GM21526 (cell line): ENCODE results near the gene AGR2.
"Not testable (repeated sequence)": the region's sequence is repeated elsewhere in the genome, so short reads cannot be mapped to it uniquely, and the experiment has no call there.

Experiments used
- ATAC-seq: cut with Tn5 transposase; IDR thresholded peaks from one replicate; pipeline ENCODE4 v1.9.1; 2021; ENCODE audit warnings: moderate library complexity; ENCODE audit not compliant: unreplicated experiment, low FRiP score

AGR2 gene

DNA sequence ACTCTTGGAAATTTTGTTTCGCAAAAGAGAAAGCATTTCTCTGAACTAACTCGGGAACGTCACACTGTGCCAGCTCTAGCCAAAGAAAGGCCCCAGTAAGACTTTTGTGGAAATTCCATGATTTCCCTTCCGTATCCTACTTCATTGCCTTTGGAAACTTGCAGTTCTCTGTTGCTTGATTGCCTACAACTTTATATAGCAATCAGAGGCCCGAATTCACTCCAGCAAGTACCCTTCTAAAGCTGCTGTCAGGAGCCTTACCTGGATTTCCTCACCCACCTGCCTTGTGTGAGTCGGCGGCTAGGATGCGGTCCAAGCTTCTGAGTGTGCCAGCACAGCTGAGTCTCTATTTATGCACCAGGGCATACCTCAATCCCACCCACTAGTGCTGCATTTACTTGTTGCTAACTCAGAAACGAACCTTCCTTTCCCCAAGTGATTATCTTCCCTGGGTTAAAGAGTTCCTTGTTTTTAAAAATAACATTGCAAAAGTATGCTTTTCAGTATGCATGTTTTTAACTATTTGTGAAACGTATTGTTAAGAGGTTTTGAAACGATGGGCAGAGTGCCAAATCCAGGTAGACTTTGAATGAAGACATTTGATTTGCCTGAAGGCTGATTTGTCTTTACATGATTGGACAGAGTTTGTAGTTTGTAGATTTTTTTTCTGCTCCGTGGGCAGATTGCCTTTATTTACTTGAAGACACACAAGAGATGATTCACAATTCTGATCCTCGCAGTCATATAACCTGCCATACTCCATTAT lies at the start of gene AGR2:
TSS of gene AGR2 (minus strand) at position 326 of the 766 bp plus-strand sequence. CDS start 3,203 bp downstream, outside the sequence.
- no peak for ATAC-seq

DNA sequence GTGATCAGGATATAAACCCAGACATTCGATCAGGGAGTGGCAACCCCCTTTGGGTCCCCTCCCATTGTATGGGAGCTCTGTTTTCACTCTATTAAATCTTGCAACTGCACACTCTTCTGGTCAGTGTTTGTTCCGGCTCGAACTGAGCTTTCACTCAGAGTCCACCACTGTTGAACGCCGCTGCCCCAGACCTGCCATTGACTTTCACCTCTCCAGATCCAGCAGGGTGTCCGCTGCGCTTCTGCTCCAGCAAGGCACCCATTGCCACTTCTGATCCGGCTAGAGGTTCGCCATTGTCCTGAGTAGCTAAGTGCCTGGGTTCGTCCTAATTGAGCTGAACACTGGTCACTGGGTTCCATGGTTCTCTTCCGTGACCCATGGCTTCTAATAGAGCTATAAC lies 48.4 kb upstream of the AGR2 start:
- not testable (repeated sequence) for ATAC-seq

DNA sequence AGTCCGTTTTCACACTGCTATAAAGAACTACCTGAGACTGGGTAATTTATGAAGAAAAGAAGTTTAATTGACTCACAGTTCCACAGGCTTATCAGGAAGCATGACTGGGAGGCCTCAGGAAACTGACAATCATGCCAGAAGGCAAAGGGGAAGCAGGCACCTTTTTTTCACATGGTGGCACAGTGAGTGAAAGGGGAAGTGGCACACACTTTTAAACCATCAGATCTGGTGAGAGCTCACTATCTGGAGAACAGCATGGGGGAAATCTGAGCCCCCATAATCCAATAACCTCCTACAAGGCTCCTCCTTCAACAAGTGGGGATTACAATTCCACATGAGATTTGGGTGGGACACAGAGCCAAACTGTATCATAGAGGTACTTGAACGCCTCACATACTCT lies 47.0 kb upstream of the AGR2 start:
- no peak for ATAC-seq

DNA sequence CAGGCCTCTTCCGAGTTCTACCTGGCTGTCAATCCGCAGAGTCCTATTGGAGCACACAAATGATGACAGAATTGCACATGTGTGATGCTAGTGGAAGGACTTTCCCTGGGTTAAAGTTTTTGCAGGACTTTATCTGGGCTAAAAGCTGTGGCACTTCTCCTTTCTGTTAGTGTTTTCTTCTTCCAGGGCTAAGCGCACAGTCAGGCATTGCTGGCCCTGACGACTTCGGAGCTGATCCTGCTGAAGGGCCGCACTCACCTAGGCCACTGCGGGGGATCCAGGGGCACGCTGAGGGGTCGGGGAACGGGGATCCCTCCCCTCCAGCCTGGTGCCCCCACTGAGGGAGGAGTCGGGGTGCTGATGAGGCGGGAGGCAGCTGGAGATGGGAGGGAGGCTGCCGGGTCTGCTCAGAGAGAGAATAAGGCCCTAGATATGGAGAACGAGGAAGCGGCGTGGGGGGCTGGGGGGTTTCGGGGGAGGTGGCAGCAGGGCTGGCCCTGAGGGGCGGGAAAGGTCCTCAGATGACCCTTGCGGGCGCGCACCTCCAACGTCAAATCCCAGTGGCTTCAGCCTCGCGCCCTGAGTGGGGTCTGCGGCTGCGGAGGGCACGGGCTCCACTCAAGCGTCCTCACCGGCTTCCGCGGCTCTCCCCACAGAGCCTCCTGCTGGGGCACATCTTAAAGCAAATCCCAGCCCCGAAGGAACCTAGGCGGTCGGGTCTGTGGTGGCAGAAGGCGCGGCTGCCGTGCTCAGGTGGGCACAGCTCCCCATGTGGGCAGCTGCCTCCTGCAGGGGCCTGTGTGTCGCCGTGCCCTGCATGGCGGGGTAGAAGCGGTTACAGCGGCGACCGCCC lies 46.0 kb upstream of the AGR2 start:
- ATAC-seq, result no peak

DNA sequence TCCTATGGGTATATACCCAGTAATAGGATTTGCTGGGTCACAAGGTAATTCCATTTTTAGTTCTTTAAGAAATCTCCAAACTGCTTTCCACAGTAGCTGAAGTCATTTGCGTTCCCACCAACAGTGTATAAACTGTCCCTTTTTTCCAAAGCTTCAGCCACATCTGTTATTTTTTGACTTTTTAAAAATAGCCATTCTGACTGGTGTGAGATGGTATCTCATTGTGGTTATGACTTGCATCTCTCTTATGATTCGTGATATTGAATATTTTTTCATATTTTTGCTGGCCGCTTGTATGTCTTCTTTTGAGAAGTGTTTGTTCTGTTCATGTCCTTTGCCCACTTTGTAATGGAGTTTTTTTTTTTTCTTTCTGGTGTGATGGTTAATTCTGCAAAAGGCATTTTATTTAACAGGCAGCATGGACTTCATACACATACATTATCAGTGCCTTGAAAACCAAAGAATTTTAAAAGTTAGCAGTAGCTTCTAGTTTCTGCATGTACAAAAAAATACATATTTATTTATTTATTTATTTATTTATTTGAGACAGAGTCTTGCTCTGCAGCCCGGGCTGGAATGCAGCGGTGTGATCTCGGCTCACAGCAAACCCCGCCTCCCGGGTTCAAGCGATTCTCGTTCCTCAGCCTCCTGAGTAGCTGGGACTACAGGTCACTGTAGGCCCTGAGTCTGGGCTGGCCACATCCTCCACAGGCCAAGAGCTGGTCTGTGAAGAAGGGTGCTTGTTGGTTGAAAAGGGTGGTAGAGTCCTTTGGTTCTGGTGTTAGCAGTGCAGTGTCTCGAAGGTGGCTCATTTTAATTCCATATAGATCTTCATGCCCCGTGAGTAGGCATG lies 44.7 kb upstream of the AGR2 start:
- ATAC-seq, result no peak

DNA sequence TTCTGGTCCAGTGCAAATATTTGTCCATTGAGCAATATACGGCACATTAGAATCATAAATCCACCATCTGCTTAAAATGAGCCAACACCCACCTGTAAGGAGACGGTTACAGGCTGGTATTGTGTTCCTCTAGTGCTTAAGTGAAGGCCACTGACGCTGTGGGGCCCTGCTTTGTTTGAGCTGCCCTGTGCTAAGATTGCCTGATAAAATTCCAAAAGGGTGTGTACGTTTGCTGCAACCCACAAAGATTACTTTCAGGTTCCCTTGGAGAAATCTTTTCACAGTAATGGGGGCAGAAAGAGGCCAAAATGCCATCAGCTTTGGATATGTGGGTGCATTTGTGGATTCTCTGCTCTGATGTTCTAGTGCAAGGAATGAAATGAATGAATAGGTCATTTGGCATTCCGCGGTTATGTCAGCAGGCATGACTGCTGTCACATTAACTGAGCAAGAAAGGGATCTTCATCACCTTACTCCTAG lies 42.6 kb upstream of the AGR2 start:
- no peak for ATAC-seq

DNA sequence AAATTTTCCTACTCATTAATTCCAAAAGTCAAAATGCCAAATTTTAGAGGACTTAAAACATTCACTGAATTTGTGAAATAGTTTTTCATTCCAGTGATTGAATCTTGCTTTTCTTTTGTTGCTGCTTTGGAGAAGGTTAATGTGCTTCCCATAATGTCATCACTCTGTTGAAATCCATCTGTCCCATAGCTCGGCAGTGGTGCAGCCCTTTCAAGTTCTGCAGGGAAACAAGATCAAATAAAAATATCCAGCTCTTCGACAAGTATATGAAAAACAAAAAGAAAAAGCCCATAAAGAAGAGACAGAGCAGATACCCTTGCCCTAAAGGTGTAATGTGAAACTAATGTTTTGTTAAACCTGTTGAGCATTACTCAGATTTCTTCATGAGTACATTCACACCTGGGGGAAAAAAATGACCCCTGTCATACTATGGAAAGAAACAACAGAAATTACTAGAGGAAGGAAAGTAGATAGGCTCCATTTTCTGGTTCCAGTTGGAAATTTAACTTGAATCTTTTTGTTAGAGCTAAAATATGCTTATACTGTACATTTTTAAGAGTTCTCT lies 41.9 kb upstream of the AGR2 start:
- no peak for ATAC-seq

DNA sequence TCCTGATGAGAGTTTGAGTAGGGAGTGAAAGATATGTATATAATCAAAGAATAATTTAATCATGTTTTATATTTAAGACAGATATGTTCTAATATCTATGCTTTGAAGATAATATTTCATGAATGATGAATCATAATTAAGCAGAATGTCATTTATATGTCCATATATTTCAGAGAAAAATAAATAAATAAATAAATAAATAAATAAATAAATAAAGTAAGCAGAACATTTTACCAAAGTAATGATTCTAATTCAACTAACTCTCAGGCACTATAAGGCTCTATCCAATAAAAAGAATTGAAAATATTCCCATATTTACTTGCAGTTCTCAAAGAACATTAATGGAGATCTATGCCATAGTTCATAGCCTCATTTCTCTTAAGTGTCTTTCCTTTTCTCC lies 40.9 kb upstream of the AGR2 start:
- ATAC-seq, result no peak

DNA sequence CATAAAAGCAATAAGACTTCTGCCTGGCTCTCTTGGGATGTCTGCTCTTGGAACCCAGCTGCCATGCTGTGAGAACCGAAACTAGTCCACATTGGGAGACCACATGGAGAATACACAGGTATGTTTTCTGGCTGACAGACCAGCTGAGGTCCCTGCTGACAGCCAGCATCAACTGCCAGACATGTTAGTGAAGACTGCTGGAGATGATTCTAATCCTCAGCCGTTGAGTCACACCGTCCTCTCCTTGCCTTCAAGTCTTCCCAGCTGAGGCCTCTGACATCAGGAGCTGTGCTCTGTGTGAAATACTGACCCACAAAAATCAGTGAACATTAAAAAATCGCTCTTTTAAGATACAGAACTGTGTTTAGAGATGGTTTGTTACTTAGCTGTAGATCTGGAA lies 36.9 kb upstream of the AGR2 start:
- no peak for ATAC-seq

DNA sequence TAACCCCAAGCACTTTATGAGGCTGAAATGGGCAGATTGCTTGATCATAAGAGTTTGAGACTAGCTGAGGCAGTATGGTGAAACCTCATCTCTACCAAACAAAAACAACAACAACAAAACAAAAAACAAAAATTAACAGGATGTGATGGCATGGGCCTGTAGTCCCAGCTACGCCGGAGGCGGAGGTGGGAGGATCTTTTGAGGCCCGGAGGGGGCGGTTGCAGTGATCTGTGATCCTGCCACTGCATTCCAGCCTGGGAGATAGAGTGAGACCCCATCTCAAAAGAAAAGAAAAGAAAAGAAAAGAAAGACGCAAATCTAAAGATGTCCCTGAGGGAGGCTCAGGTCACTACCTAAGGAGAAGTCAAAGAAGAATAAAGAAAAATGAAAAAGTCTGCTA lies 35.3 kb upstream of the AGR2 start:
- no peak for ATAC-seq

DNA sequence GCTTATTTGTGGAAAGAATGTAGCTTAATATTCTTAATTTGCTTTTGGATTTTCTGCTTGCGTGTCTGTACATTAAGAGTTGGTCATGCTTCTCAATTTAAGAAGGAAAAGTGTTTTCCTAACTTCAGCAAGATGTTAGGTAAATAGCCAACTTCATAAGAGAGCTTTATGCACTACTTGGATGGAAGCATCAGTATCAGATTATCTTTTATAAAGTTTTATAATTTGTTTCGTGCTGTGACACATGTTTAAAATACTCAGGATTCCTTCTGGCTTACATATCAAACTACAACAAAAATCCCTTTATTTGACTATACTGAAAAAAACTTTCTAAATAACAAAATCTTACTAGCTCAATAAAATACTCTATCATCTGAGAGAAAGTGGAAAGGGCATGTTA lies 34.8 kb upstream of the AGR2 start:
- ATAC-seq, result no peak

DNA sequence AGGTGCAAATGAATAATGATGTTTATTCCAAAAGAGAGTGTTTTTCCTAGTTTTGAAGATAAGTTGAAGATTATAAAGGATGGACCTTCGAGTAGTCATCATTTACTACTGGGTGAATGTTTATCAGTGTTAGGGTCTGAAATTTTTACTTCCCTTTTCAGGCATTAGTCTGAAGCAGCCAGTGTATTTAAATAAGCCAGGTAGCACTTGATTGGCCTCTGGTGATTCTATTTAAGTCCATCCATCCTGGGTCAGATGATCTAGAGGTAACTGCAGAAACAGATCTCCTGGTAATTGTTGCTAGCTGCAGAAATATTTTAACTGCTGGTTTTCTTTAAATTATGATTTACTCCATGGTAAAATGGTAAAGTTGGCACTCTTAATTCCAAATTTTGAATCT lies 34.1 kb upstream of the AGR2 start:
- ATAC-seq, result no peak

DNA sequence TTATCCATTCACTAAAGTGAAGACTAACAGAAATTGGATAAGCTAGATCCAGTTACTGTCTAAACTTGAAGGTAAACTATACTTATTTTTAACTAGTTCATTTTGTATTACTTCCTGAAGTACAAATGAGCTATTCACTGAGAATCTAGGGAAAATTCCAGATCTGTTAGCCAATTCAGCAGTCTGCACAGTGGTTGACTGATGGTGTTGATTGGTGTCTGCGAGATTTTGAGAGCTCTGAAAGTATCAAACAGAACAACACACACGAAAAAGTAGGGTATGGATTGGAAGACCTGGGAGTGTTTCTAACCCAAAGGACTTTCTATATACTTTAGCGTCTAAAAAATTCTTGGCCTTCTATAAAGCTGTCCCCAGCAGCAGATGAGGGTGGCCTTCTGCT lies 33.6 kb upstream of the AGR2 start:
- ATAC-seq, result no peak

DNA sequence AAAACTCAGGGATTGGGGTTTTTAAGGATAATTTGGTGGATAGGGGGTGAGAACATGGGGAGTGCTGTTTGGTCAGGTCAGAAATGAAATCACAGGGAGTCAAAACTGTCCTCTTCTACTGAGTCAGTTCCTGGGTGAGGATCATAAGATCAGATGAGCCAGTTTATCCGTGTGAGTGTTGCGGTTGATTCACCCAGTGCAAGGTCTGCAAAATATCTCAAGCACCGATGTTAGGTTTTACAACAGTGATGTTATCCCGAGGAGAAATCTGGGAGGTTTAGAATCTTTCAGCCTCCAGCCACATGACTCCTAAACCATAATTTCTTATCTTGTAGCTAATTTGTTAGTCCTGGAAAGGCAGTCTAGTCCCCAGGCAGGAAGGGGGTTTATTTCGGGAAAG lies 31.7 kb upstream of the AGR2 start:
- ATAC-seq, result no peak

DNA sequence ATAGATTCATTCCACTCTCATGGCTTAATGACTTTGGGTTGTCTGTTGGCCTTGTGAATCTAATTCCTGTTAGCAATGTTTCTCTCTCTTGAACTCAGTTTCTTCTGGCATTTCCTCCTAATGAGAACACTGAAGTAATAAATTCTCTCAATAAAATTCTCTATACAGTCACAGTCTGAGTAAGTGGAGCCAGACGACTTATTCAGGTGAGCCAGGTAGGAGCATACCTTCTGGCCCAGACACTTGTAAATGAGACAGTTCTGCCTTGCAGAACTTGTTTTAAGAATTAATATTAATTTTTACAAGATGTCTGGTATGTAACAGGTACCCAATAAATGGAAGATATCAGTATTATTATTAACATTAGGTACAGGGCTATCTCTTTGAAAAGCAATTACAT lies 28.6 kb upstream of the AGR2 start:
- ATAC-seq, result no peak

DNA sequence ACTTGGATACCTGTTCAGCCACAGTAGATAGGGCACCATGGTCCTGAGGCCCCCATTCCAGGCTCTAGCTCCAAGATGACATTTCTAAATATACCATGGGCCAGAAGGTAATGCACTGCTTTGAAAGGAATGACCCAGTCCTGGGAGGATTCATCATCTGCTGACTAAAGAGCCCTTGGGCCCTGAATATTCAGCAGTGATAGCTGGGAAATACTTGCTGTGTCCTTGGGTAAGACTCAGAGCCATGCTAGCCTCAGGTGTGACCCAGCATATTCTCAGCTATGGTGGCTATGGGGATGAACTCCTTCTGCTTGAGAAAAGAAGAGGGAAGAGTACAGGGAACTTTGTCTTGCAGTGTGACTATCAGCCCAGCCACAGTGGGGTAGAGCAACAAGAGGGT lies 21.3 kb upstream of the AGR2 start:
- ATAC-seq, result no peak

DNA sequence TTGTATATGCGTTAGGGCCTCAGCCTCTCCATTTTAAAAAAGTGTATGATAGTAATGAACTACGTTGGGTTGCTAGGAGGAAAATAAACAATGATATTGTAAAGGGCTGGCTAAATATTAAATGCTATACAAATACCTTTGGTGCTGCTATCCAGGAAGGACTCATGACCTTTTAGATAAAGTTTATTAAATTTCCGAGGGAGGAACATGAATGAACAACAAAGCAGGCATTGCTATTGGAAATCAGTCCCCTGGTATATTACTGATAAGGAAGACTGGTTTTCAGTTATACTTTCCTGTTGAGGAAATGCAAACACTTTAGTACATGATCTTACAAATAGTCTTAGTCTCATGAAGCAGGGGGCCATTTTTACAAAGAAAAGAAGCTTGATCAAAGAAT lies 17.2 kb upstream of the AGR2 start:
- no peak for ATAC-seq

DNA sequence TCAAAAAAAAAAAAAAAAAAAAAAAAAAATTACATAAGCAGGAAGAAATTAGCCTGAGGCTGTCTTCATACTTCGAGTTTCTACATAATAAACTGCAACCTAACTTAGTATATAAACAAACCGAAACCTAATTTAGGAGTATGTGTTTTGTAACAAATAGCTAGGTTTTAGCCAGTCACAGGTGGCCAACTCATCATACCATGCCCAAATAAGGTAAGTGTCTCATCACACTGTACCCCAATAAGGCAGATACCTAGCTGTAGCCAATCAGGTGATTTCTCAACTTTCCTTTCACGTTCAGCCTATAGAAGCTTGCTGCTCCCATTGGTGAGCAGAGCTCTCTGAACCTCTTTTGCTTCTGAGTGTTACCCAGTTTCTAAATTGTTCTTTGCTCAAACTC lies 13.9 kb upstream of the AGR2 start:
- no peak for ATAC-seq

DNA sequence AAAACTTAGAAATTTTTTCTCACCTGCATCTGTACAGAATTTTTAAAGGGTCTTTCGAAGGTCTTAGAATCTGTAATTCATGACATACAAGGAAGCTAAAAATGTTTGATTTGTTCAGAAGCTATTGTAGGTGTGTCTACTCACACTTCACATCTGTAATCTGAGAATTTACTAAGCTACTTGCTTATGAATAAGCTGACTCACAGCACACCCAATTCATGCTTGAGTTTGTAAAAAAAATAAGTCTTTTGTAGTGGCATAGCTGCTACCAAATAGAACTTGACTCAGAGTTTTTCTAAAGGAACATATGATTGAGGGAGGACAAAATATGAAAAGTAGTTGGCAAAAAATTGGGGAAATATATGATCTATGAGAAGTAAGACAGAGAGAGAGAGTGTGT lies 12.7 kb upstream of the AGR2 start:
- no peak for ATAC-seq

DNA sequence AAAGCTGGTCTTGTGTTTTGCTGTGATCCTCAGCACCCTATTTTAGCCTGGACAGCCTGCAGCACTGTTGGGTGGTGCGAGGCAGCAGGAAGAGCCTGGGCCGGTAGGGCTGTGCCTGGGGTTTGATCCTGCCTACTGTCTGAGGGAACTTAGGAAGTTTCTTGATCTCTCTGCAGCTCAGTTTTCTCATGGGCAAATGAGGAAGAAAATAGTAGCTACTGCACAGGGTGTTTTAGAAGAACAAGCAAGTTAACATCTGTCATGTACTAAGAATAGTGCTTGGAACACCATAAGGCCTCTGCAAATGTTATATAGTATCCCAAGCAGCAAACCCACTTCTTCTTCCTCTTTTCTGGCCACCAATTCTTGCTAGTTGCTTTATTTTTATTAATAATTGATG lies 12.0 kb upstream of the AGR2 start:
- ATAC-seq, result no peak

DNA sequence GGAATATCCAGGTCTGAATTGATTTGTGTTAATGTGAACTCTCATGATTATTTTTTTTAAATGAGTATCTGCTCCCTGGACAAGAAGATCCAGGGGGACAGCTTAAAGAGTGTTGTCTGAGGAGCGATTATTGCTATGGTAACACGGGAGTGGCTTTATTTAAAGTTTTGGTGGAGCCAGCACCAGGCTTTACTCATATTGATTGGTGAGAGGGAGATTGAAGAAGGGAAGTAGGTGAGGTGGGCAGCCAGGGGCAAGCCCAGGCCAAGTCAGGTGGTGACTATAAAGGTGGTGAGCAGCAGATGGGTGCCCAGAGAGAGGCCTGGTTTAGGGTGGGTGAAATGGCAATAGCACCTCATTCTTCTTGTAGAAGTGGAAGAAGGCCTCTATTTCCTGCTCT lies 10.2 kb upstream of the AGR2 start:
- ATAC-seq, result no peak
